Measurements from ENCODE around the gene SELP.
A peak's percentile ranks its signal among the peaks of the same experiment; 100 is the strongest.

GRCh38 chr1:169565335-169566271, 64.3 kb downstream of the SELP start:
- TF ChIP-seq CTCF (IDR thresholded peaks at IDR 0.05; ENCODE audit: low read depth, low read length, missing input control) (no peak), ATF3 (IDR thresholded peaks at IDR 0.05) (no peak), YY1 (IDR thresholded peaks at IDR 0.05) (no peak), REST (IDR thresholded peaks at IDR 0.05) (no peak), TAF1 (conservative IDR thresholded peaks at IDR 0.05) (no peak), FOXA1 (IDR thresholded peaks at IDR 0.05) (no peak), RXRA (IDR thresholded peaks at IDR 0.05) (peak; percentile 25 to 37), RAD21 (IDR thresholded peaks at IDR 0.05) (no peak), SP1 (IDR thresholded peaks at IDR 0.05) (no peak), GABPA (IDR thresholded peaks at IDR 0.05 in 1 of 2, conservative IDR thresholded peaks at IDR 0.05 in 1 of 2) (no peak), HNF4G (IDR thresholded peaks at IDR 0.05) (peak; percentile 23)
- TF ChIP-seq, protein P1, sequence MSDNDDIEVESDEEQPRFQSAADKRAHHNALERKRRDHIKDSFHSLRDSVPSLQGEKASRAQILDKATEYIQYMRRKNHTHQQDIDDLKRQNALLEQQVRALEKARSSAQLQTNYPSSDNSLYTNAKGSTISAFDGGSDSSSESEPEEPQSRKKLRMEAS (IDR thresholded peaks at IDR 0.05), result no peak

Data from liver (tissue), 3 donors.